GM21528 (cell line): ENCODE results near the gene TTLL6.
"Not testable (repeated sequence)": the region's sequence is repeated elsewhere in the genome, so short reads cannot be mapped to it uniquely, and the experiment has no call there.

ENCODE experiments used
- ATAC-seq: cut with Tn5 transposase; IDR thresholded peaks from one replicate; pipeline ENCODE4 v1.9.1; 2021; ENCODE audit warnings: mild to moderate bottlenecking, moderate library complexity; ENCODE audit not compliant: unreplicated experiment, low FRiP score

Gene TTLL6

GRCh38 chr17:48726114-48726915 is 90.7 kb downstream of the TTLL6 start:
- no peak for ATAC-seq

GRCh38 chr17:48725288-48726064 is 91.6 kb downstream of the TTLL6 start:
- no peak for ATAC-seq

- no peak for ATAC-seq
Observed at GRCh38 chr17:48725004-48725287, 92.1 kb downstream of the TTLL6 start.

GRCh38 chr17:48724251-48725003 is 92.6 kb downstream of the TTLL6 start:
- no peak for ATAC-seq

GRCh38 chr17:48723423-48724250 is 93.4 kb downstream of the TTLL6 start:
- ATAC-seq = no peak

- ATAC-seq = no peak
Observed at GRCh38 chr17:48722915-48723422, 94.1 kb downstream of the TTLL6 start, which contains the start of gene PRAC2. Gene PRAC2 (plus strand): TSS chr17:48723185. CDS start chr17:48724411, 1,226 bp downstream.

- ATAC-seq = no peak
Observed at GRCh38 chr17:48722201-48722907, 94.7 kb downstream of the TTLL6 start, which contains the start of gene PRAC1. Gene PRAC1 (minus strand): TSS chr17:48722518. CDS start chr17:48722392, 126 bp downstream.

- no peak for ATAC-seq
Observed at GRCh38 chr17:48721009-48721402, 96.0 kb downstream of the TTLL6 start.

GRCh38 chr17:48720266-48721008 is 96.6 kb downstream of the TTLL6 start:
- ATAC-seq = no peak

- no peak for ATAC-seq
Observed at GRCh38 chr17:48719642-48720265, 97.3 kb downstream of the TTLL6 start.

- ATAC-seq = no peak
Observed at GRCh38 chr17:48718761-48719641, 98.0 kb downstream of the TTLL6 start.

- no peak for ATAC-seq
Observed at GRCh38 chr17:48718227-48718760, 98.7 kb downstream of the TTLL6 start.

GRCh38 chr17:48717367-48718226 is 99.4 kb downstream of the TTLL6 start:
- no peak for ATAC-seq

GRCh38 chr17:48716549-48716948 is 100.5 kb downstream of the TTLL6 start:
- not testable (repeated sequence) for ATAC-seq

- no peak for ATAC-seq
Observed at GRCh38 chr17:48715496-48716399, 101.3 kb downstream of the TTLL6 start.
